K562 (cell line): ENCODE data around the gene HTR1D. TPM values are rescaled to one million over a fixed set of nuclear protein-coding genes. Genes with fewer than 3 reads are reported as not detected.

Experiments
- ATAC-seq: fragments of 200-7000 bp; cut with Tn5 transposase; 3 replicates; pipeline ENCODE4 v1.9.1; 2020; ENCODE audit warnings: moderate library complexity
- BruUV-seq: library from RNA; stranded (reverse); fragments of 400-500 nt; replicated peaks from 2 replicates; lab custom pipeline; 2021; lab: Mats Ljungman, UMichigan
- CTCF ChIA-PET: fragments of 300-600 bp; formaldehyde crosslinking; extraction: SDS; loops from one replicate; lab custom pipeline; 2021; ENCODE audit warnings: low intra/inter-chr PET ratio; lab: Yijun Ruan, JAX
- POLR2A ChIA-PET: fragments of 300-600, 350-650 bp; sonication (Branson Sonifier 250); formaldehyde crosslinking; extraction: SDS; loops from one replicate; lab custom pipeline; 2021; ENCODE audit warnings: antibody characterized with exemption, inconsistent platforms; lab: Yijun Ruan, JAX
- DNase-seq, 4 experiments: peaks; one replicate each; pipeline versions ENCODE4 v3.0.0 to v3.0.0-alpha.2; 2011 to 2018; ENCODE audit warnings: low spot score in 3 of 4, mixed read lengths in 3 of 4; ENCODE audit errors: extremely low read depth in 1 of 4
- FAIRE-seq: peaks from 2 replicates; lab custom pipeline; 2011; peaks lifted over from hg19 to GRCh38; lab: Jason Lieb, UNC
- H2AFZ ChIP-seq: 2 replicates; pipeline ENCODE4 v1.6.0; 2011; ENCODE audit warnings: low read depth, low read length, control low read depth, inconsistent platforms
- H3K27ac ChIP-seq: fragments of 200-600 bp; 3 replicates; pipeline ENCODE4 v1.8.0; 2011; ENCODE audit warnings: low read depth, mild to moderate bottlenecking, control low read depth, inconsistent platforms, low read length, moderate library complexity, mixed read lengths; ENCODE audit errors: extremely low read depth
- H3K27me3 ChIP-seq, 2 experiments: fragments of 300-600 bp in 1 of 2; 2 replicates in 1 of 2; 3 replicates in 1 of 2; pipeline versions ENCODE4 v1.6.0 to v1.8.0; 2011; ENCODE audit warnings: inconsistent platforms in 2 of 2, low read length in 2 of 2, mild to moderate bottlenecking in 1 of 2, mixed read lengths in 1 of 2, moderate library complexity in 1 of 2; ENCODE audit not compliant: control insufficient read depth in 2 of 2, insufficient read depth in 2 of 2
- H3K36me3 ChIP-seq: fragments of 300-600 bp; 3 replicates; pipeline ENCODE4 v1.8.0; 2011; ENCODE audit warnings: mild to moderate bottlenecking, low read length, inconsistent platforms; ENCODE audit not compliant: control insufficient read depth, insufficient read depth
- H3K4me1 ChIP-seq, 2 experiments: fragments of 200-600 bp in 1 of 2; replicated peaks in 1 of 2; 2 replicates in 1 of 2; 3 replicates in 1 of 2; pipeline versions ENCODE4 v1.5.1 to v1.8.0; 2011; ENCODE audit warnings: inconsistent platforms in 2 of 2, low read length in 2 of 2, mild to moderate bottlenecking in 1 of 2, mixed read lengths in 1 of 2, moderate library complexity in 1 of 2; ENCODE audit not compliant: control insufficient read depth in 2 of 2, insufficient read depth in 2 of 2
- H3K4me2 ChIP-seq: 2 replicates; pipeline ENCODE4 v1.6.1; 2011; ENCODE audit warnings: low read length, control low read depth, inconsistent platforms, mixed read lengths; ENCODE audit not compliant: insufficient read depth
- H3K4me3 ChIP-seq: fragments of 200-600 bp; sonication (generic), shearing (Covaris generic); 2 replicates; pipeline ENCODE4 v1.5.1; 2016; ENCODE audit warnings: control low read depth, inconsistent platforms
- H3K79me2 ChIP-seq: fragments of 200-600 bp; 3 replicates; pipeline ENCODE4 v1.8.0; 2011; ENCODE audit warnings: low read length, inconsistent platforms; ENCODE audit not compliant: control insufficient read depth, insufficient read depth
- H3K9ac ChIP-seq, 2 experiments: 2 replicates each; pipeline versions ENCODE4 v1.6.0 to v1.6.1; 2011; ENCODE audit warnings: low read depth in 2 of 2, low read length in 2 of 2, control low read depth in 1 of 2, inconsistent platforms in 1 of 2, mild to moderate bottlenecking in 1 of 2, mixed read lengths in 1 of 2; ENCODE audit not compliant: insufficient read depth in 1 of 2
- H3K9me1 ChIP-seq: one replicate; pipeline ENCODE4 v1.6.0; 2011; ENCODE audit warnings: inconsistent platforms, mild to moderate bottlenecking, low read length, moderate library complexity; ENCODE audit not compliant: control insufficient read depth, insufficient read depth
- H3K9me3 ChIP-seq: replicated peaks from 2 replicates; pipeline ENCODE4 v1.5.1; 2011; ENCODE audit warnings: low read depth, low read length, inconsistent platforms; ENCODE audit not compliant: control insufficient read depth, insufficient read depth
- H4K20me1 ChIP-seq: replicated peaks from 2 replicates; pipeline ENCODE4 v1.6.1; 2011; ENCODE audit warnings: low read length, inconsistent platforms, mixed read lengths; ENCODE audit not compliant: control insufficient read depth, insufficient read depth
- AFF1 ChIP-seq, 2 experiments: fragments of 450-650 bp; IDR thresholded peaks; 2 replicates each; pipeline ENCODE4 v1.6.1; 2018; ENCODE audit warnings: mild to moderate bottlenecking in 2 of 2, low read depth in 1 of 2; ENCODE audit not compliant: partially characterized antibody in 2 of 2
- ATF3 ChIP-seq, 2 experiments: fragments of 450-650 bp in 1 of 2; sonication (generic) in 1 of 2; formaldehyde crosslinking in 1 of 2; IDR thresholded peaks in 1 of 2; conservative IDR thresholded peaks in 1 of 2; 2 replicates each; pipeline versions ENCODE4 v1.6.1 to v1.8.1; 2016 to 2023; ENCODE audit warnings: mild to moderate bottlenecking in 2 of 2, moderate library complexity in 2 of 2, inconsistent platforms in 1 of 2, missing genetic modification reagents in 1 of 2
- DEAF1 ChIP-seq: fragments of 450-650 bp; formaldehyde crosslinking; IDR thresholded peaks from 2 replicates; pipeline ENCODE4 v1.4.0; 2020; ENCODE audit warnings: mild to moderate bottlenecking, moderate library complexity
- E2F4 ChIP-seq: sonication (generic); formaldehyde crosslinking; IDR thresholded peaks from 2 replicates; pipeline ENCODE4 v1.8.0; 2022; ENCODE audit warnings: mild to moderate bottlenecking, low read depth, missing genetic modification reagents
- FOSL1 ChIP-seq: fragments of 200-800 bp; sonication (Bioruptor generic); conservative IDR thresholded peaks from 2 replicates; pipeline ENCODE4 v1.6.1; 2016; ENCODE audit warnings: missing genetic modification characterization, missing compliant biosample characterization
- HLTF ChIP-seq: fragments of 450-650 bp; IDR thresholded peaks from 2 replicates; pipeline ENCODE4 v1.6.1; 2016
- HNRNPL ChIP-seq: fragments of 200-400 bp; formaldehyde crosslinking; IDR thresholded peaks from 2 replicates; pipeline ENCODE4 v1.6.1; 2017; ENCODE audit warnings: low read depth, mild to moderate bottlenecking, low read length
- MEIS2 ChIP-seq: fragments of 450-650 bp; IDR thresholded peaks from 2 replicates; pipeline ENCODE4 v1.6.1; 2014; ENCODE audit warnings: mild to moderate bottlenecking; ENCODE audit not compliant: partially characterized antibody
- NONO ChIP-seq, 2 experiments: fragments of 200-400 bp in 1 of 2; fragments of 450-650 bp in 1 of 2; formaldehyde crosslinking in 1 of 2; IDR thresholded peaks; 2 replicates each; pipeline ENCODE4 v1.6.1; 2017; ENCODE audit warnings: low read depth in 2 of 2, mild to moderate bottlenecking in 2 of 2, moderate library complexity in 2 of 2, low read length in 1 of 2
- SMARCA4 ChIP-seq: fragments of 450-650 bp; IDR thresholded peaks from 2 replicates; pipeline ENCODE4 v1.6.1; 2016
- ZBTB1 ChIP-seq: sonication (generic); formaldehyde crosslinking; IDR thresholded peaks from 2 replicates; pipeline ENCODE4 v1.8.1; 2023; ENCODE audit warnings: missing genetic modification reagents, low read depth, mild to moderate bottlenecking, borderline replicate concordance
- ZNF274 ChIP-seq: IDR thresholded peaks from 2 replicates; pipeline ENCODE4 v1.6.1; 2011; ENCODE audit warnings: low read depth, mild to moderate bottlenecking, low read length, moderate library complexity, borderline replicate concordance
- ZNF311 ChIP-seq: fragments of 250-450 bp; sonication (Bioruptor Pico); IDR thresholded peaks from 2 replicates; pipeline ENCODE4 v1.4.0; 2020; ENCODE audit warnings: mild to moderate bottlenecking, moderate library complexity
- WGBS: fragments of 100-300 bp; shearing (Covaris generic); methylation state at CpG from one replicate; pipeline ENCODE4 v1.1.6; 2016; ENCODE audit warnings: low coverage, mixed read lengths; ENCODE audit not compliant: insufficient coverage; ENCODE audit errors: missing lambda C conversion rate; 5-methylcytosine and 5-hydroxymethylcytosine counted together
- in situ Hi-C: fragments of 300-500 bp; cut with MboI; formaldehyde crosslinking; loops from 4 replicates; pipeline ENCODE4 v1.15.0; 2018; ENCODE audit warnings: inconsistent platforms, mixed read lengths
- intact Hi-C: fragments of 100-400 bp; cut with micrococcal nuclease; formaldehyde crosslinking; loops from 2 replicates; pipeline ENCODE4 v1.14.2; 2022
- polyA plus RNA-seq, 8 experiments: library from polyadenylated mRNA; depleted of rRNA in 4 of 8; stranded (reverse) in 5 of 8; unstranded in 3 of 8; fragments of >200 nt; fragmentation: Nextera tagmentation in 2 of 8; fragmentation: Illumina TruSeq in 1 of 8; extraction: Ambion mirVana in 2 of 8; extraction: Trizol in 1 of 8; gene quantifications; 2 replicates each; pipeline versions ENCODE4 v1.2.1 to v1.2.3, GENCODE V29; 2011 to 2014; ENCODE audit warnings: inconsistent platforms in 1 of 8, missing spikeins in 1 of 8
- total RNA-seq, 7 experiments: library from RNA; depleted of rRNA in 6 of 7; stranded (reverse); fragments of >200 nt in 6 of 7; fragmentation: Illumina TruSeq in 2 of 7; extraction: Trizol in 2 of 7; gene quantifications; 2 replicates each; pipeline versions ENCODE4 v1.2.1 to v1.2.3, GENCODE V29; 2011 to 2021; ENCODE audit warnings: low replicate concordance in 1 of 7

Gene HTR1D
- total and polyA plus RNA-seq, 9 of the 15 experiments (the other 6 are each of a cell fraction or from before 2014, with no cell fraction given): 0.03 to 0.09 (median 0.04) TPM; not detected in 4

GRCh38 chr1:23148084-23148483 lies 69.2 kb downstream of the HTR1D start:
- H2AFZ ChIP-seq: no peak overlapping the region
- no peak overlapping the region for H3K4me2 ChIP-seq
- no peak overlapping the region for H3K9ac ChIP-seq
- H4K20me1 ChIP-seq: no peaks in the 10 kb centered on the region; the same call in 1 of the 2 replicates
- BruUV-seq: no TSS peak
- peaks cover 4 to 8% of the 10 kb centered on the region in 2 experiments; a peak in 2 of 5 replicates for H3K4me1 ChIP-seq
- WGBS: 35% methylated on average over 4 of the region's 4 CpGs
- ATAC-seq: no peak
- intact Hi-C loops (no loop called here), in situ Hi-C loops (no loop called here)
- H3K36me3 ChIP-seq: no peaks in the 10 kb centered on the region; the same call in 2 of the 3 replicates
- no peaks in the 10 kb centered on the region for H3K9me3 ChIP-seq
- DNase-seq: no peak
- H3K27me3 ChIP-seq: no peaks in the 10 kb centered on the region
- POLR2A ChIA-PET: interaction anchor here (0.6 to 1.7 kb wide), 6 partner anchors 13 to 1354 kb away, joined by 3 to 8 read pairs (median 3); partner anchors contain the start of gene LUZP1
- no peak for FAIRE-seq
- CTCF ChIA-PET: no interaction called here
- H3K27ac ChIP-seq: no peak overlapping the region
- H3K9me1 ChIP-seq: no peaks in the 10 kb centered on the region
- no peak overlapping the region for H3K4me3 ChIP-seq
- peaks cover 27% of the 10 kb centered on the region for H3K79me2 ChIP-seq
- TF ChIP-seq MEIS2: no peak
- TF ChIP-seq SMARCA4: 0 out of 2 replicates have a peak, but pooled peaks have one; percentile 39
- TF ChIP-seq ZNF311 (CRISPR knock-in tag): no peak
- no peak for TF ChIP-seq E2F4 (CRISPR knock-in tag)
- TF ChIP-seq FOSL1: peak; percentile 81
- TF ChIP-seq ATF3 (IDR thresholded peaks at IDR 0.05): peak; percentile 17; the same call in 1 of the 2 replicates
- TF ChIP-seq ATF3 (CRISPR knock-in tag; conservative IDR thresholded peaks at IDR 0.05): no peak
- no peak for TF ChIP-seq HNRNPL
- no peak for TF ChIP-seq AFF1 (IDR thresholded peaks at IDR 0.05; ENCODE audit: low read depth in 1 of 2, partially characterized antibody in 2 of 2)
- no peak for TF ChIP-seq DEAF1 (CRISPR knock-in tag)
- no peak for TF ChIP-seq ZNF274
- no peak for TF ChIP-seq NONO (IDR thresholded peaks at IDR 0.05; ENCODE audit: low read depth in 2 of 2, low read length in 1 of 2)
- TF ChIP-seq HLTF: no peak
- TF ChIP-seq ZBTB1 (CRISPR knock-in tag): no peak
